Activated naive CD8-positive, alpha-beta T cell treated with anti-CD3 and anti-CD28 coated beads, Interleukin-2, amount 10 ng/mL, durations not matched to agents 7 days and 5 days (primary cell): ENCODE data around the gene TBX1. TPM values are rescaled to one million over a fixed set of nuclear protein-coding genes. Genes with fewer than 3 reads are reported as not detected.

Source experiments
- ATAC-seq: fragments of 150-1000 bp; cut with Tn5 transposase; one replicate; pipeline ENCODE4 v1.10.0; 2021; ENCODE audit warnings: low read depth, moderate library complexity
- POLR2A ChIA-PET: fragments of 350-600 bp; sonication (Branson Sonifier 250); formaldehyde crosslinking; loops from one replicate; lab custom pipeline; 2021; ENCODE audit warnings: antibody characterized with exemption; lab: Charles Lee
- DNase-seq: peaks from one replicate; pipeline ENCODE4 v3.0.0; 2021
- H3K27ac Mint-ChIP-seq: one replicate; pipeline ENCODE4 v1.8.0; 2022; ENCODE audit warnings: mild to moderate bottlenecking, mixed read lengths
- H3K27me3 Mint-ChIP-seq: one replicate; pipeline ENCODE4 v1.8.0; 2022; ENCODE audit warnings: mild to moderate bottlenecking, moderate library complexity, mixed read lengths
- H3K36me3 Mint-ChIP-seq: one replicate; pipeline ENCODE4 v1.8.0; 2021; ENCODE audit warnings: mild to moderate bottlenecking, mixed read lengths
- H3K4me1 Mint-ChIP-seq: one replicate; pipeline ENCODE4 v1.8.0; 2021; ENCODE audit warnings: mixed read lengths
- H3K4me3 Mint-ChIP-seq: one replicate; pipeline ENCODE4 v1.8.0; 2022; ENCODE audit warnings: mild to moderate bottlenecking, moderate library complexity, mixed read lengths
- H3K9me3 Mint-ChIP-seq: one replicate; pipeline ENCODE4 v1.8.0; 2021; ENCODE audit warnings: mixed read lengths
- total RNA-seq, 2 experiments: library from RNA; stranded (reverse); gene quantifications; one replicate each; pipeline ENCODE4 v1.2.3, GENCODE V29; 2021

Gene TBX1
- total RNA-seq, 2 experiments from 2014 or later = 0.37 to 0.47 TPM

- no peaks in the 10 kb centered on the region for H3K36me3 Mint-ChIP-seq
- POLR2A ChIA-PET = no interaction called here
- no peak overlapping the region for H3K4me3 Mint-ChIP-seq
- H3K9me3 Mint-ChIP-seq = no peaks in the 10 kb centered on the region
- DNase-seq = no peak
- peaks cover 18% of the 10 kb centered on the region for H3K27me3 Mint-ChIP-seq
- no peak for ATAC-seq
- H3K27ac Mint-ChIP-seq = no peak overlapping the region
- peaks cover 7% of the 10 kb centered on the region for H3K4me1 Mint-ChIP-seq
Measured at GRCh38 chr22:19727310-19728150, 33.0 kb upstream of the TBX1 start.

GRCh38 chr22:19728271-19728670 is 32.3 kb upstream of the TBX1 start:
- no peak overlapping the region for H3K27ac Mint-ChIP-seq
- POLR2A ChIA-PET = no interaction called here
- peaks cover 7% of the 10 kb centered on the region for H3K4me1 Mint-ChIP-seq
- ATAC-seq (no peak), DNase-seq (no peak)
- H3K4me3 Mint-ChIP-seq = no peak overlapping the region
- H3K9me3 Mint-ChIP-seq = no peaks in the 10 kb centered on the region
- H3K27me3 Mint-ChIP-seq = peaks cover 15% of the 10 kb centered on the region
- H3K36me3 Mint-ChIP-seq = no peaks in the 10 kb centered on the region

- no peak for ATAC-seq
- Mint-ChIP-seq H3K36me3 (no peaks in the 10 kb centered on the region), H3K4me1 (peaks cover 7% of the 10 kb centered on the region), H3K27me3 (peaks cover 12% of the 10 kb centered on the region), H3K4me3 (no peak overlapping the region), H3K9me3 (no peaks in the 10 kb centered on the region), H3K27ac (no peak overlapping the region)
- DNase-seq = no peak
- POLR2A ChIA-PET = no interaction called here
Measured at GRCh38 chr22:19728836-19729235, 31.7 kb upstream of the TBX1 start.

GRCh38 chr22:19729507-19729906 is 31.1 kb upstream of the TBX1 start:
- no peaks in the 10 kb centered on the region for H3K36me3 Mint-ChIP-seq
- no peak overlapping the region for H3K4me3 Mint-ChIP-seq
- DNase-seq (no peak), ATAC-seq (no peak)
- H3K4me1 Mint-ChIP-seq = peaks cover 6% of the 10 kb centered on the region
- peaks cover 11% of the 10 kb centered on the region for H3K27me3 Mint-ChIP-seq
- H3K27ac Mint-ChIP-seq = no peak overlapping the region
- no peaks in the 10 kb centered on the region for H3K9me3 Mint-ChIP-seq
- POLR2A ChIA-PET = interaction anchor here (1.4 to 1.8 kb wide), 3 partner anchors 29 to 181 kb away, joined by 3 to 11 read pairs (median 5); no protein-coding TSS in a partner anchor

- H3K9me3 Mint-ChIP-seq = no peaks in the 10 kb centered on the region
- DNase-seq (no peak), ATAC-seq (no peak)
- no peak overlapping the region for H3K27ac Mint-ChIP-seq
- H3K4me1 Mint-ChIP-seq = peaks cover 2% of the 10 kb centered on the region
- POLR2A ChIA-PET = interaction anchor here (1.1 to 1.8 kb wide), 5 partner anchors 29 to 388 kb away, joined by 3 to 11 read pairs (median 5); no protein-coding TSS in a partner anchor
- peaks cover 4% of the 10 kb centered on the region for H3K27me3 Mint-ChIP-seq
- no peaks in the 10 kb centered on the region for H3K36me3 Mint-ChIP-seq
- no peak overlapping the region for H3K4me3 Mint-ChIP-seq
Measured at GRCh38 chr22:19730198-19730597, 30.4 kb upstream of the TBX1 start.

GRCh38 chr22:19730655-19731360 is 29.8 kb upstream of the TBX1 start:
- POLR2A ChIA-PET = interaction anchor here (1.1 to 1.8 kb wide), 5 partner anchors 28 to 387 kb away, joined by 3 to 11 read pairs (median 5); no protein-coding TSS in a partner anchor
- Mint-ChIP-seq H3K36me3 (no peaks in the 10 kb centered on the region), H3K27me3 (peaks cover 1% of the 10 kb centered on the region), H3K9me3 (no peaks in the 10 kb centered on the region), H3K4me1 (peaks cover 2% of the 10 kb centered on the region), H3K27ac (no peak overlapping the region), H3K4me3 (peak overlapping the region; percentile 85)
- DNase-seq (peak; percentile 94), ATAC-seq (peak; percentile 91)

- POLR2A ChIA-PET = interaction anchor here (1.1 to 1.8 kb wide), 4 partner anchors 35 to 386 kb away, joined by 3 to 11 read pairs (median 6); no protein-coding TSS in a partner anchor
- Mint-ChIP-seq H3K27me3 (peaks cover 1% of the 10 kb centered on the region), H3K4me3 (no peak overlapping the region)
Measured at GRCh38 chr22:19731361-19732135, 29.0 kb upstream of the TBX1 start.

GRCh38 chr22:19732403-19733113 is 28.0 kb upstream of the TBX1 start:
- ATAC-seq = no peak
- peaks cover 2% of the 10 kb centered on the region for H3K4me1 Mint-ChIP-seq
- peaks cover 1% of the 10 kb centered on the region for H3K27me3 Mint-ChIP-seq
- POLR2A ChIA-PET = no interaction called here
- H3K36me3 Mint-ChIP-seq = no peaks in the 10 kb centered on the region
- DNase-seq = no peak
- no peaks in the 10 kb centered on the region for H3K9me3 Mint-ChIP-seq
- no peak overlapping the region for H3K4me3 Mint-ChIP-seq
- no peak overlapping the region for H3K27ac Mint-ChIP-seq

More at GRCh38 chr22:19731361-19732135, 29.0 kb upstream of the TBX1 start:
- Mint-ChIP-seq H3K27ac (no peak overlapping the region), H3K9me3 (no peaks in the 10 kb centered on the region), H3K36me3 (no peaks in the 10 kb centered on the region), H3K4me1 (peaks cover 2% of the 10 kb centered on the region)
- ATAC-seq (no peak), DNase-seq (no peak)

GRCh38 chr22:19733755-19734154 is 26.8 kb upstream of the TBX1 start:
- DNase-seq = no peak
- Mint-ChIP-seq H3K27ac (no peak overlapping the region), H3K27me3 (peaks cover 1% of the 10 kb centered on the region), H3K9me3 (no peaks in the 10 kb centered on the region), H3K4me1 (peaks cover 2% of the 10 kb centered on the region), H3K4me3 (no peak overlapping the region), H3K36me3 (no peaks in the 10 kb centered on the region)
- POLR2A ChIA-PET = no interaction called here
- no peak for ATAC-seq

- no peaks in the 10 kb centered on the region for H3K36me3 Mint-ChIP-seq
- no peak for ATAC-seq
- peaks cover 1% of the 10 kb centered on the region for H3K27me3 Mint-ChIP-seq
- no peak overlapping the region for H3K4me3 Mint-ChIP-seq
- POLR2A ChIA-PET = no interaction called here
- H3K4me1 Mint-ChIP-seq = peaks cover 2% of the 10 kb centered on the region
- H3K27ac Mint-ChIP-seq = no peak overlapping the region
- H3K9me3 Mint-ChIP-seq = no peaks in the 10 kb centered on the region
- DNase-seq = no peak
Measured at GRCh38 chr22:19734163-19734562, 26.4 kb upstream of the TBX1 start.

- POLR2A ChIA-PET = no interaction called here
Measured at GRCh38 chr22:19734837-19735382, 25.7 kb upstream of the TBX1 start.

GRCh38 chr22:19735665-19736510 is 24.7 kb upstream of the TBX1 start:
- no peak for DNase-seq
- Mint-ChIP-seq H3K4me1 (no peaks in the 10 kb centered on the region), H3K36me3 (no peaks in the 10 kb centered on the region), H3K27me3 (no peaks in the 10 kb centered on the region), H3K9me3 (no peaks in the 10 kb centered on the region), H3K27ac (no peak overlapping the region), H3K4me3 (no peak overlapping the region)
- POLR2A ChIA-PET = no interaction called here
- no peak for ATAC-seq

More at GRCh38 chr22:19734837-19735382, 25.7 kb upstream of the TBX1 start:
- Mint-ChIP-seq H3K9me3 (no peaks in the 10 kb centered on the region), H3K36me3 (no peaks in the 10 kb centered on the region), H3K27me3 (no peaks in the 10 kb centered on the region), H3K27ac (no peak overlapping the region), H3K4me1 (peaks cover 2% of the 10 kb centered on the region), H3K4me3 (no peak overlapping the region)
- no peak for DNase-seq
- no peak for ATAC-seq
